IMR-90 (cell line): ENCODE measurements around the gene CSAD. TPM values are rescaled to one million over a fixed set of nuclear protein-coding genes. Genes with fewer than 3 reads are reported as not detected.

Experiments used
- ATAC-seq: fragments of 200-7000 bp; cut with Tn5 transposase; 2 replicates; pipeline ENCODE4 v1.9.1; 2020; ENCODE audit warnings: low read depth, mild to moderate bottlenecking, moderate library complexity
- BruUV-seq: library from RNA; stranded (reverse); fragments of 400-500 nt; replicated peaks from 2 replicates; lab custom pipeline; 2021; lab: Mats Ljungman, UMichigan
- CTCF ChIA-PET: fragments of 300-600 bp; formaldehyde crosslinking; extraction: SDS; loops from one replicate; lab custom pipeline; 2021; ENCODE audit warnings: antibody characterized with exemption; lab: Yijun Ruan, JAX
- POLR2A ChIA-PET: fragments of 300-600 bp; sonication (Branson Sonifier 250); formaldehyde crosslinking; loops from one replicate; lab custom pipeline; 2022; ENCODE audit warnings: antibody characterized with exemption; ENCODE audit not compliant: unreplicated experiment; lab: Charles Lee
- DNase-seq: peaks from one replicate; pipeline ENCODE4 v3.0.0; 2013
- H2AFZ ChIP-seq: replicated peaks from 2 replicates; pipeline ENCODE3; 2013; ENCODE audit warnings: low read length, mild to moderate bottlenecking; ENCODE audit not compliant: poor library complexity
- H2AK5ac ChIP-seq: 2 replicates; pipeline ENCODE4 v1.6.1; 2013; ENCODE audit warnings: low read depth, low read length, inconsistent platforms
- H2AK9ac ChIP-seq: replicated peaks from 2 replicates; pipeline ENCODE3; 2013; ENCODE audit warnings: mild to moderate bottlenecking, low read depth, low read length, moderate library complexity; ENCODE audit not compliant: poor library complexity
- H2BK120ac ChIP-seq: 2 replicates; pipeline ENCODE4 v1.6.1; 2013; ENCODE audit warnings: low read depth, low read length, inconsistent platforms
- H2BK15ac ChIP-seq: 3 replicates; pipeline ENCODE4 v1.6.1; 2013; ENCODE audit warnings: low read depth, low read length, inconsistent platforms
- H2BK20ac ChIP-seq: 2 replicates; pipeline ENCODE4 v1.6.1; 2013; ENCODE audit warnings: low read depth, mild to moderate bottlenecking, inconsistent platforms, low read length, moderate library complexity
- H2BK5ac ChIP-seq: 2 replicates; pipeline ENCODE4 v1.6.1; 2013; ENCODE audit warnings: mild to moderate bottlenecking, low read depth, low read length, inconsistent platforms; ENCODE audit not compliant: poor library complexity, severe bottlenecking
- H3K14ac ChIP-seq: replicated peaks from 2 replicates; pipeline ENCODE4 v1.6.1; 2013; ENCODE audit warnings: low read depth, low read length, inconsistent platforms
- H3K18ac ChIP-seq: 2 replicates; pipeline ENCODE4 v1.6.1; 2013; ENCODE audit warnings: low read depth, low read length, control low read depth
- H3K23ac ChIP-seq: 2 replicates; pipeline ENCODE4 v1.6.1; 2013; ENCODE audit warnings: low read depth, low read length, inconsistent platforms
- H3K27ac ChIP-seq: 2 replicates; pipeline ENCODE4 v1.5.1; 2013; ENCODE audit warnings: mild to moderate bottlenecking, control low read depth, low read length; ENCODE audit not compliant: insufficient read depth
- H3K27me3 ChIP-seq: 2 replicates; pipeline ENCODE4 v1.6.1; 2013; ENCODE audit warnings: low read length; ENCODE audit not compliant: control insufficient read depth, insufficient read depth
- H3K36me3 ChIP-seq: 2 replicates; pipeline ENCODE4 v1.6.1; 2013; ENCODE audit warnings: low read length, mixed read lengths; ENCODE audit not compliant: control insufficient read depth, insufficient read depth
- H3K4ac ChIP-seq: 2 replicates; pipeline ENCODE4 v1.6.1; 2013; ENCODE audit warnings: low read depth, low read length, inconsistent platforms
- H3K4me1 ChIP-seq: 2 replicates; pipeline ENCODE4 v1.6.1; 2013; ENCODE audit warnings: low read length, mixed read lengths; ENCODE audit not compliant: control insufficient read depth, insufficient read depth
- H3K4me2 ChIP-seq: 2 replicates; pipeline ENCODE4 v1.6.1; 2013; ENCODE audit warnings: low read depth, mild to moderate bottlenecking, control low read depth, low read length, moderate library complexity
- H3K4me3 ChIP-seq: 2 replicates; pipeline ENCODE4 v1.5.1; 2013; ENCODE audit warnings: low read depth, mild to moderate bottlenecking, control low read depth, low read length, moderate library complexity; ENCODE audit not compliant: insufficient read depth
- H3K56ac ChIP-seq: 2 replicates; pipeline ENCODE4 v1.6.1; 2013; ENCODE audit warnings: low read length, inconsistent platforms; ENCODE audit not compliant: insufficient read depth; ENCODE audit errors: extremely low read depth
- H3K79me1 ChIP-seq, 2 experiments: 2 replicates each; pipeline ENCODE4 v1.6.1; 2013; ENCODE audit warnings: low read length in 2 of 2, inconsistent platforms in 1 of 2, low read depth in 1 of 2
- H3K9ac ChIP-seq: 2 replicates; pipeline ENCODE4 v1.6.1; 2013; ENCODE audit warnings: low read depth, low read length, control low read depth
- H3K9me1 ChIP-seq: 2 replicates; pipeline ENCODE4 v1.6.1; 2013; ENCODE audit warnings: low read length, inconsistent platforms; ENCODE audit not compliant: insufficient read depth
- H3K9me3 ChIP-seq: 2 replicates; pipeline ENCODE4 v1.6.1; 2013; ENCODE audit warnings: low read length; ENCODE audit not compliant: control insufficient read depth, insufficient read depth
- H4K20me1 ChIP-seq: 2 replicates; pipeline ENCODE4 v1.6.1; 2013; ENCODE audit warnings: low read length, inconsistent platforms; ENCODE audit not compliant: insufficient read depth
- H4K5ac ChIP-seq: 2 replicates; pipeline ENCODE4 v1.6.1; 2013; ENCODE audit warnings: mild to moderate bottlenecking, low read depth, low read length, control low read depth
- H4K8ac ChIP-seq, 2 experiments: 2 replicates each; pipeline ENCODE4 v1.6.1; 2013; ENCODE audit warnings: low read depth in 2 of 2, low read length in 2 of 2, control low read depth in 1 of 2, inconsistent platforms in 1 of 2
- H4K91ac ChIP-seq: 2 replicates; pipeline ENCODE4 v1.6.1; 2013; ENCODE audit warnings: low read depth, low read length, inconsistent platforms; ENCODE audit not compliant: insufficient read depth
- FOS ChIP-seq: fragments of 150-350 bp; IDR thresholded peaks from 2 replicates; pipeline ENCODE4 v1.6.1; 2016; ENCODE audit warnings: low read depth, low read length
- WGBS, 2 experiments: methylation state at CpG; one replicate each; pipeline versions ENCODE4 v1.1.5 to v1.1.7; 2013; ENCODE audit warnings: missing lambda C conversion rate in 2 of 2; ENCODE audit not compliant: insufficient read length in 1 of 2; ENCODE audit errors: extremely low coverage in 2 of 2; 5-methylcytosine and 5-hydroxymethylcytosine counted together
- dilution Hi-C: fragments of 300-500 bp; cut with HindIII; formaldehyde crosslinking; loops from one replicate; pipeline ENCODE4 v1.14.3; 2018; ENCODE audit warnings: low sequenced_read_pairs; ENCODE audit not compliant: unreplicated experiment
- in situ Hi-C: fragments of 300-500 bp; cut with MboI; formaldehyde crosslinking; loops from 3 replicates; pipeline ENCODE4 v1.14.3; 2019; ENCODE audit warnings: low sequenced_read_pairs, inconsistent platforms, mixed read lengths
- intact Hi-C: fragments of 100-400 bp; cut with micrococcal nuclease; formaldehyde crosslinking; loops from 2 replicates; pipeline ENCODE4 v1.10.0; 2022
- polyA plus RNA-seq, 3 experiments: library from polyadenylated mRNA; depleted of rRNA; stranded (reverse); fragments of >200 nt; gene quantifications; 2 replicates each; pipeline ENCODE4 v1.2.3, GENCODE V29; 2012; ENCODE audit warnings: low replicate concordance in 1 of 3
- total RNA-seq: library from RNA; depleted of rRNA; stranded (reverse); fragments of >200 nt; gene quantifications from 2 replicates; pipeline ENCODE4 v1.2.3, GENCODE V29; 2012

Gene CSAD
- total and polyA plus RNA-seq, 2 of the 4 experiments (the other 2 are of a cell fraction): 5.4 to 45.6 TPM

DNA sequence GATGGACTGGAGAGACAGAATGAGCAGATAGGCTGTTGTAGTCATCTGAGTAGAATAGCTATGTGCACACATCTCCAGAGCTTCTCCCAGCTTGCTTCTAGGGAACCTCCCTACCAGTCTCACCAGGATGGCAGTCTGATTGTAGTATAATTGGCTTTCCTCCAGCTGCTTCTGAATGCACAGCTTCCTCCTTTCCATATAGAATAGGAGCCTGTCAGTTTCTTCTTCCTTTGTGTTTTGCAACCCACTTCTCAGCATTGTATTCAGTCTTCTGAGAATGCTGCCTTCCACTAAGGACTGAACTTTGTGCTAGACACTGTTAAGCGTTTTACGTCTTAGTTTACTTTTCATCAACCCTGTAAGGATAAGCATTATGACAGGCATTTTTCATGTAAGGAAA is 2.2 kb upstream of the CSAD start:
- Histone ChIP-seq H2AK5ac (peak overlapping the region; percentile 65; the same call in 1 of the 2 replicates), H2AK9ac (no peak overlapping the region), H4K91ac (0 out of 2 replicates have a peak overlapping the region, but pooled peaks have one; percentile 4), H3K79me1 (peaks cover 36 to 73% of the 10 kb centered on the region in 2 experiments), H3K36me3 (peaks cover 42% of the 10 kb centered on the region), H3K27me3 (no peaks in the 10 kb centered on the region), H4K20me1 (peaks cover 21% of the 10 kb centered on the region; the same call in 1 of the 2 replicates), H2AFZ (no peak overlapping the region), H3K9ac (peak overlapping the region; percentile 57), H3K23ac (peak overlapping the region; percentile 39), H3K9me1 (peaks cover 12% of the 10 kb centered on the region), H2BK15ac (no peak overlapping the region), H2BK5ac (no peak overlapping the region), H3K14ac (0 out of 2 replicates have a peak overlapping the region, but pooled peaks have one; percentile 12), H3K56ac (no peak overlapping the region), H3K4me1 (peaks cover 17% of the 10 kb centered on the region), H4K5ac (no peak overlapping the region), H3K27ac (peak overlapping the region; percentile 60; the same call in 1 of the 2 replicates), H3K18ac (peak overlapping the region; percentile 15; the same call in 1 of the 2 replicates), H4K8ac (no peak overlapping the region), H2BK120ac (no peak overlapping the region), H3K4ac (peak overlapping the region; percentile 28; the same call in 1 of the 2 replicates), H3K9me3 (no peaks in the 10 kb centered on the region), H2BK20ac (no peak overlapping the region), H3K4me2 (peak overlapping the region; percentile 94), H3K4me3 (peak overlapping the region; percentile 3; the same call in 1 of the 2 replicates)
- ChIA-PET POLR2A (no interaction called here), CTCF (interaction anchor here (2.3 kb wide), 1 partner anchor 14 kb away, joined by 10 read pairs; no protein-coding TSS in a partner anchor)
- TF ChIP-seq FOS: no peak
- no peak for DNase-seq
- dilution Hi-C loops: no loop called here
- intact Hi-C loops: no loop called here
- WGBS, 2 experiments: no CpG with 5 or more reads among the region's 2 CpGs
- ATAC-seq: no peak
- BruUV-seq: no TSS peak
- in situ Hi-C loops: no loop called here
